Measurements from ENCODE around the gene TICRR. TPM values are rescaled to one million over a fixed set of nuclear protein-coding genes. Genes with fewer than 3 reads are reported as not detected.
"Not testable (repeated sequence)": the region's sequence is repeated elsewhere in the genome, so short reads cannot be mapped to it uniquely, and the experiment has no call there.

TICRR gene
- 19.6 and 20.9 TPM in 2 replicates for total RNA-seq

- intact Hi-C loops (cut with micrococcal nuclease): loop anchor here (1.0 to 10.0 kb wide), 3 partner anchors 241 to 522 kb away; partner anchors contain the start of genes FANCI and POLG
Observed at GRCh38 chr15:89575146-89575655, at the start of gene TICRR. Gene TICRR (plus strand): TSS chr15:89575469. CDS start chr15:89575587, 118 bp downstream.

DNA sequence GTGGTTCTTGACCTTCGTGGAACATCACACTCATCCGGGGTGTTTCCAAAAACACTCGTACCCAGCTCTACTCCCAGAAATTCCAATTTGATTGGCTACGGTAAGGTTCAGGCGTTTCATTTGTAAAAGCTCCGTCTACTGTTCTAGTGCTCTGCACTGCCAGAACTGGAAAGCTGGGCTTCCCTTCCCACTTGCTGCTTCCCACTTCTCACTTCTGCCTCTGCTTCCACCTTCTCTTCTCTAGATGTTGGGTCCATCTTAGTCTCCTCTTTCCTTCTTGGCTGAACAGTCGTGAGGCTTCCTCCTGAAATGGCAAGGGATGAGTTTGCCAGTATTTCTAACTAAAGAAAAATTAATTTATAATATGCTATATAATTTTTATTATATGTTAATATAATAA lies 49.1 kb upstream of the TICRR start:
- intact Hi-C loops (cut with micrococcal nuclease): no loop called here

DNA sequence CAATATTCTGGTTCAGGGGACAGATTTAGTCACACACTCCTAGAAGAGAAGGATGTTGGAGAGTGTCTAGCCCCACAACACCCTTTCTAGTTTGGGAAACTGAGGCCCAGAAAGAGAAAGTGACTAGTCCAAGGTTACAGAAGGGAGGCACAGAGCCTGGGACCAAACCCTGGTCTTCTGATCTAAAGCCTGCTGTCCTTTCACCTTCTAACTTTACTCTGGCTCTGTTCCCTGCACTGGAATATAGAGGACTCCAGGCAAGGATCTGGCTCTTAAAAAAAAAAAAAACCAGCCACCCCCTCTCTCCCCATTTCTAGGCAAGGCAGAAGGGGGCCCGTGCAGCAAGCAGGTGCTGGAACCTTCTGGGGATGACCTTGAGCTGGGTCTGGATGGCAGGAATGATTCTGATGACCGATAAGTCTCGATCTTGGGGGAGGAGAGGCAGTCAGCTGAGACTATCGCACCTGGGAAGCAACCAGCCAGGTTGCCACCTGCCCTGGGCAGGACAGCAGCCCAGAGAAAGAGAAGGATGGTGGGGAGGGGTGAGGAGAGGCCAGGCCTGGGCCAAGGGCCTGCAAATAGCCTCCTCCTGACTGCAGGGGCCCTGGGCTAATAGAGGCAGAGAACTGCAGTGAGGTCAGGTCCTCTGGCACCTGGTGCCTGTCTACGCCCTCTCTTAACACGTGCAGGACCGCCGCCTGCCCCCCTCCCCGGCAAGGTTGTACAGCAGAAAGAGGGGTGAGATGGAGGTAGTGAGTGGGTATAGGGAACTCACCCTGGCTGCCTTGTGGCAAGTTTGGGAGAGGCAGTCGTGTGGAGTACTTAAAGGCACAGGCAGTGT lies 48.4 kb upstream of the TICRR start:
- intact Hi-C loops (cut with micrococcal nuclease): no loop called here

DNA sequence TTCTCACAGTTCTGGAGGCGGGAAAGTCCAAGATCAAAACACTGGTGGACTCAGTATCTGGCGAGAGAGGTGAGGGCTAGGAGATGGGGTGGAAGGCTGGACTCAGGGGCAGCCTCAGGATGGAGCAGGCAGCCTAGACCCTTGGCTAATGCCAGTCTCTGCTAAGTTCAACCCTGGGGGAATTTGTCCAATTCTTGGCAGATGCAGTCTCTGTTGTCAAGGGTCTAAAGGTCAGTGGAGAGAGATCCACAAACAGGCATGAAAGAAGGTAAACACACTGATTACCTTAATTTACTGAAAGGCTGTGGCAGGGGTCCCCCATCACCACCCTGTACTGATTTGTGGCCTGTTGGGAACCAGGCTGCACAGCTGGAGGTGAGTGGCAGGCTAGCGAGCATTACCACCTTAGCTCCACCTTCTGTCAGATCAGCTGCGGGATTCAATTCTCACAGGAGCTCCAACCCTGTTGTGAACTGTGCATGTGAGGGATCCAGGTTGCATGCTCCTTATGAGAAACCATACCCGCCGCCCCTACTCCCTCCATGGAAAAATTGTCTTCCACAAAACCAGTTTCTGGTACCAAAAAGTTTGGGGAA lies 46.4 kb upstream of the TICRR start:
- intact Hi-C loops (cut with micrococcal nuclease): no loop called here

DNA sequence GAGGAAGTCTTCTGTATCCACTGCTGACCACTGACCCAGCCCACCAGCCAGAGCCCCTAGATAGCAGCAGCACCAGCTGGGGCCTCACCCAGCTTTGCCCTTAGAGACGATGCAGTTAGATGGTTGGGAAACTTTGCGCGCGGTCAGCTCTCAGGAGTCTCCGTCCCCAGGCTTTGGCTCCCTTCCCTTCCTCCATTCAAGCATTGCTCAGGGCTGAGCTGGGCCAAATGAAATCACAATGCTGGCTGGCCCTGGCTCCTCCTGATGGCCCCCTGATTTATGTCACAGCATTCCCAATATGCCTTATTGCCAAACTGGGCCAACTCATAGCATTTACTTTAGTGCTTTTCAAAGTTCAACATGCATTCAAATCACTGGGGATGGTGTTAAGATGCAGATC lies 44.3 kb upstream of the TICRR start:
- intact Hi-C loops (cut with micrococcal nuclease): no loop called here

DNA sequence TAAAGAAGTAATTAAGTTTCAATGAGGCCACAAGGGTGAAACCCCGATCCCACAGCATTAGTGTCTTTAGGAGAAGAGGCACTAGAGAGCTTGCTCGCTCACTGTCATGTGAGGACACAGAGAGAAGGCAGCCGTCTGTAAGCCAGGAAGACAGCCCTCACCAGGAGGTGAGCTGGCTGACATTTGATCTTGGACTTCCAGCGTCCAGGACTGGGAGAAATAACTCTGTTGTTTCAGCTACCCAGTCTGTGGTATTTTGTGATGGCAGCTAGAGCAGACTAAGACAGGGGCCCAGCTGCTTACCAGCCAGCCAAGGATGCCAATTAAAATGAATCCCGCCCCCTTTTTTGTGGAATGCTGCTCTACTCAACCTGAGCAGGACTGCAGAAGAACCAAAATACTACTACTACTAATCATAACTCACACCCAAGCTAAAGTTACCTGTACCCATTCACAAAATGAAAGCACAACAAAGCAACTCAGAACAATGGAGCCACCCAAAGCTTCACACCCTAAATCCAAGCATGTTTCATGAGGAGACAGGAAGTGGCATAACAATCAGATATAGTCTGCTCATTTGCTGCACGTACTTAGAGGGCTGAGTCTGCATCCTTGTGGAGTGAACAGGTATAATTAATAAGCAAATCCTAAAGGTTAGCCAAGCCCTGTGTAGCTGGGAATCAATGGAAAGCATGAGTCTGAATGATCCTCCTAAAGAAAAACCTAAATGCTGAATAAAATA lies 43.3 kb upstream of the TICRR start:
- intact Hi-C loops (cut with micrococcal nuclease): no loop called here

- intact Hi-C loops (cut with micrococcal nuclease): no loop called here
Observed at GRCh38 chr15:89533861-89534544, 41.3 kb upstream of the TICRR start.

DNA sequence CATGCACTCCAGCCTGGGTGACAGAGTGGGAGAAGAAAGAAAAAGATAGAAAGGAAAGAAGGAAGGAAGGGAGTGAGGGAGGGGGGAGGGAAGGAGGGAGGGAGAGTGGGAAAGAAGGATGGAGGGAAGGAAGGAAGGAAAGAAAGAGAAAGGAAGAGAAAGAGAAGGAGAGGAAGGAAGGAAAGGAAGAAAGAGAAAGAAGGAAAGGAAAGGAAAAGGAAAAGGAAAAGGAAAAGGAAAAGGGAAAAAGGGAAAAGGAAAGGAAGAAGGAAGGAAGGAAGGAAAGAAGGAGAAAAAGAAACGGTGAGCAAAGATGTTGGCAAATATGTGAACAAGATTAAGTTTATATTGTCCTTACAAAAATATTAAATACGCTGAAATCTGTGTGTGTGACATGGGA lies 36.2 kb upstream of the TICRR start:
- intact Hi-C loops (cut with micrococcal nuclease): no loop called here

- intact Hi-C loops (cut with micrococcal nuclease): no loop called here
Observed at GRCh38 chr15:89542369-89542768, 32.9 kb upstream of the TICRR start.

DNA sequence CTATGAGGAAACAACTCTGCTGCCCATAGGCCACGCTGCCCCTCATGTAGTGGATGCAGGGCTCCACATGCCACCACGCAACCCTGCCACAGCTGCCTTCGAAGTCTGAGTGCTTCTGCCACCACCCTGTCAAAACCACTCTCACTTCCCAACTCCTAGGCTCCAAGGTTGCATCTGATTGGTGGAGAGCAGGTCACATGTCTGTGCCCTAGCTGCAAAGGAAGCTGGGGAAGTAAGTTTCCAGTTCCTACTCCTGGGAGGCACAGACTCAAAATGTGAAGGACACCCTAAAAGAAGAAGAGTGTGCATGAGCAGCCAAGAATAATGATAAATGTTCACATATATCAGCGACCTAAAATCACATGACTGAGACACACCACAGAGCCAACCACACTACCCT lies 31.9 kb upstream of the TICRR start:
- intact Hi-C loops (cut with micrococcal nuclease): no loop called here

- intact Hi-C loops (cut with micrococcal nuclease): not testable (repeated sequence)
Observed at GRCh38 chr15:89549138-89549537, 26.1 kb upstream of the TICRR start.

- intact Hi-C loops (cut with micrococcal nuclease): no loop called here
Observed at GRCh38 chr15:89550427-89550826, 24.8 kb upstream of the TICRR start.

GRCh38 chr15:89551550-89551949 lies 23.7 kb upstream of the TICRR start:
- intact Hi-C loops (cut with micrococcal nuclease): no loop called here

GRCh38 chr15:89553632-89554031 lies 21.6 kb upstream of the TICRR start:
- intact Hi-C loops (cut with micrococcal nuclease): no loop called here

- intact Hi-C loops (cut with micrococcal nuclease): no loop called here
Observed at GRCh38 chr15:89554247-89554646, 21.0 kb upstream of the TICRR start.

DNA sequence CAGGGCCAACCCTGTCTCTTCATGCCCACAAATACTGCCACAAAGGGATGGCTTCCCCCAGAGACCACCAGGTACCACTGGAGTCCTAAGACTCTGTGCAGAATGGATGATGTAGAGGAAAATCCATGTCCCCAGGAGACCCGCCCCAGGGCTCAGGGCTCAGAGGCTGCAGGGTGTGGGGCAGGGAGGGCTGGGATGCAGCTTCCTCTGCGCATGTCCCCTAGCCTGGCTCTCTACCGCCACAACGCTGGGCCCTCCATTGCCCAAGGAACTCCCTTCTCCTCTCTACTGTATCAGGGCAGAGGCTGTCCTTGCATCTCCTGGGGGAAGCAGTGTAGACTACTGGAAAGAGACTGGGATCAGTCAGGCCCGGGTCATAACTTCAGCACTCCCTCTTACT lies 19.5 kb upstream of the TICRR start:
- intact Hi-C loops (cut with micrococcal nuclease): no loop called here

DNA sequence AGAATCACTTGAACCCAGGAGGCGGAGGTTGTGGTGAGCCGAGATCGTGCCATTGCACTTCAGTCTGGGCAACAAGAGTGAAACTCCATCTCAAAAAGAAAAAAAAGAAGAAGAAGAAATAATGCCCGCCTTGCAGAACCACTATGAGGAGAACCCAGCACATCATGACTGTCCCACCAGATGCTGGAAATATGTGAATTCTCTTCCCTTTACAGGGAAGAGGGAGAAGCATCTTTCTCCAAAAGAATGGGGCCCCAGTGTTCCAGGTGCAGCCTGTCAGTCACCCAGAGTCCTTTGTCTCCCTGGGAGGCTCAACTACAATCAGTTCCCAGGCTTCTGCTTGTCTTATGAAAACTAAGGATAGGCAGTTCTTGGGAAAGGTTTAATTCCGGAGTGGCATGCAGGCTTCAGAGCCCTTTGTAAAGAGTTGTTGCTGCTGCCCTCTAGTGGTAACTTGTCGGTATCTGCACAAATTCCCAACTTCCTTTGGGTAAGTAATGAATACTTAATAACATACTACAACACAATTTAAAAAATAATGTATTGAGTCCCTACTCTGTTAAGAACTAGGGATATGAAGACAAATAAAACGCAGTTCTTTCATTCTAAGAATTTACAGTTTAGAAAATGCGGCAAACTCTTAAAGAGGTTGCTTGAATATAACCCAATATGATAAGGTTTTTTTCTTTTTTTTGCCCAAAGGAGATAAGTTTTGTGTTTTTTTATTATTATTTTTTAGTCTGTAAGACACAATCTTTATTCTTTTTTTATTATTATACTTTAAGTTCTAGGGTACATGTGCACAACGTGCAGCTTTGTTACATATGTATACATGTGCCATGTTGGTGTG lies 18.6 kb upstream of the TICRR start:
- intact Hi-C loops (cut with micrococcal nuclease): no loop called here

DNA sequence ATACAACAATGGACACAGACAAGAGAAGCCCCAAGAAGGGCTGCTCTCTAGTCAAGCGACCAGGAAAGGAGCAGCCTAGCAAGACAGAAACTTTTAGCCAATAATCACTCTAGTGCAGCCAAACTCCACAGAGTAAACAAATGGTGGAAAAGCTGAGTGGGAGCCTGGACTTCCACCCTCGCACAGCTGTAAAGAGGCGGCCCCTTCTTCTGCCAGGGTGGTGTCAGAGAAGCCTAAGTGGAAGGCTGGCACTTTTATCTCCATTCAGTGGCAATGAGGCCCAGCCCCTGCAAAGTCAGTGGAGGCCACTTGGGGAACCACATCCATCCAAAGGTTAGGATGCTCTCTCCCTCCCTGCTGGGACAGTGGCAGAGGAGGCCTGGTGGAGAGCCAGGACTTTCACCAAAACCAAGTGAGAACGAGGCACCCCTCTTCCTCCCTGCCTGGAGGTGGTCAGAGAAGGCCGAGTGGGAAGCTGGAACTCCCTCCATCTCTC lies 15.5 kb upstream of the TICRR start:
- intact Hi-C loops (cut with micrococcal nuclease): no loop called here

DNA sequence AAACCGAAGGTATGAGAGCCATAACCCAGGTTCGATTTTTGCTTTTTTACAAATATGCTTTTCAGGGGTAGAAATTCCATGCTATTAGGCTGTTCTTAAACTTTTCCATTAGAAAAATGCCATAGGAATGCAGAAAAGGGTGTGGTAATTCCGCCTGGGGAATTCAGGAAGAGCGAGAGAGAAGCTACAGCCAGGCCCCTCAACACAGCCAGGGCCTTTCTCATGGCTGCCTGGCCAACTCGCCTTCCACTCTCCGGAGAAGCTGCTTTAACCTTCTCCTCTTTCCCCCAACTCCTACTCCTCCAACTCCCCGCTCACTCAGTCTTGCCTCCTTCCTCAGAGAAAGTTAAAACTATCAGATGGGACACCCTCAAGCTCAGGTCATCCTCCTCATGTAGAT lies 9.1 kb upstream of the TICRR start:
- intact Hi-C loops (cut with micrococcal nuclease): no loop called here

GRCh38 chr15:89566621-89567294 lies 8.5 kb upstream of the TICRR start:
- intact Hi-C loops (cut with micrococcal nuclease): no loop called here
